ENCODE results near the gene PRDM8.

Gene PRDM8

GRCh38 chr4:80184053-80184824, 13.1 kb upstream of the PRDM8 start:
- DNase-seq (ENCODE audit: low spot score), result peak; percentile 89

- DNase-seq (ENCODE audit: low spot score), result no peak
Measured at GRCh38 chr4:80184825-80185756, 12.2 kb upstream of the PRDM8 start.

- DNase-seq (ENCODE audit: low spot score), result no peak
Measured at GRCh38 chr4:80185787-80186548, 11.3 kb upstream of the PRDM8 start.

- no peak for DNase-seq (ENCODE audit: low spot score)
Measured at GRCh38 chr4:80186676-80187075, 10.6 kb upstream of the PRDM8 start.

GRCh38 chr4:80187677-80188076, 9.6 kb upstream of the PRDM8 start:
- no peak for DNase-seq (ENCODE audit: low spot score)

- DNase-seq (ENCODE audit: low spot score), result no peak
Measured at GRCh38 chr4:80188457-80188800, 8.9 kb upstream of the PRDM8 start.

- no peak for DNase-seq (ENCODE audit: low spot score)
Measured at GRCh38 chr4:80188801-80189458, 8.4 kb upstream of the PRDM8 start.

- DNase-seq (ENCODE audit: low spot score), result no peak
Measured at GRCh38 chr4:80189581-80189955, 7.7 kb upstream of the PRDM8 start.

- DNase-seq (ENCODE audit: low spot score), result peak; percentile 33
Measured at GRCh38 chr4:80189956-80190677, 7.2 kb upstream of the PRDM8 start.

GRCh38 chr4:80192252-80192866, 4.9 kb upstream of the PRDM8 start:
- DNase-seq (ENCODE audit: low spot score), result no peak

GRCh38 chr4:80192937-80193336, 4.4 kb upstream of the PRDM8 start:
- no peak for DNase-seq (ENCODE audit: low spot score)

GRCh38 chr4:80195441-80196140, 1.7 kb upstream of the PRDM8 start:
- no peak for DNase-seq (ENCODE audit: low spot score)

GRCh38 chr4:80196259-80196921, 913 bp upstream of the PRDM8 start:
- peak; percentile 52 for DNase-seq (ENCODE audit: low spot score)

GRCh38 chr4:80197601-80198440, 518 bp downstream of the PRDM8 start:
- DNase-seq (ENCODE audit: low spot score), result peak; percentile 60

GRCh38 chr4:80198441-80198837, 1.1 kb downstream of the PRDM8 start:
- DNase-seq (ENCODE audit: low spot score), result no peak

GRCh38 chr4:80199004-80199560, 1.8 kb downstream of the PRDM8 start:
- DNase-seq (ENCODE audit: low spot score), result no peak

GRCh38 chr4:80199947-80200346, 2.6 kb downstream of the PRDM8 start:
- no peak for DNase-seq (ENCODE audit: low spot score)
